HepG2 (cell line): Measurements from ENCODE around the gene POP5. TPM values are rescaled to one million over a fixed set of nuclear protein-coding genes. Genes with fewer than 3 reads are reported as not detected.
A peak's percentile ranks its signal among the peaks of the same experiment; 100 is the strongest.

Source experiments
- ATAC-seq: fragments of 200-7000 bp; cut with Tn5 transposase; 3 replicates; pipeline ENCODE4 v1.9.1; 2020; ENCODE audit warnings: mild to moderate bottlenecking, moderate library complexity
- BruUV-seq: library from RNA; stranded (reverse); fragments of 400-500 nt; replicated peaks from 2 replicates; lab custom pipeline; 2021; lab: Mats Ljungman, UMichigan
- CTCF ChIA-PET: fragments of 300-600 bp; formaldehyde crosslinking; extraction: SDS; loops from one replicate; lab custom pipeline; 2021; ENCODE audit warnings: low total read pairs, inconsistent platforms, low intra/inter-chr PET ratio; lab: Yijun Ruan, JAX
- POLR2A ChIA-PET: fragments of 350-600 bp; sonication (Branson Sonifier 250); formaldehyde crosslinking; loops from one replicate; lab custom pipeline; 2020; ENCODE audit warnings: antibody characterized with exemption, inconsistent platforms; lab: Yijun Ruan, JAX
- DNase-seq: peaks from one replicate; pipeline ENCODE4 v3.0.0-alpha.2; 2015; ENCODE audit warnings: low spot score
- FAIRE-seq: peaks from 3 replicates; lab custom pipeline; 2011; peaks lifted over from hg19 to GRCh38; lab: Jason Lieb, UNC
- H2AFZ ChIP-seq: one replicate; pipeline ENCODE4 v1.6.1; 2011; ENCODE audit warnings: low read length, inconsistent platforms
- H3K27ac ChIP-seq: fragments of 300-600 bp; 3 replicates; pipeline ENCODE4 v1.8.0; 2011; ENCODE audit warnings: mixed run types, mild to moderate bottlenecking, mixed read lengths, low read length, inconsistent platforms; ENCODE audit not compliant: insufficient read depth; ENCODE audit errors: extremely low read length
- H3K27me3 ChIP-seq, 2 experiments: fragments of 200-600 bp in 1 of 2; 2 replicates in 1 of 2; 3 replicates in 1 of 2; pipeline versions ENCODE4 v1.6.0 to v1.8.0; 2011; ENCODE audit warnings: low read length in 2 of 2, mild to moderate bottlenecking in 2 of 2, moderate library complexity in 2 of 2, inconsistent platforms in 1 of 2; ENCODE audit not compliant: insufficient read depth in 2 of 2, control insufficient read depth in 1 of 2
- H3K36me3 ChIP-seq, 2 experiments: fragments of 200-600 bp in 1 of 2; replicated peaks in 1 of 2; 2 replicates in 1 of 2; 3 replicates in 1 of 2; pipeline versions ENCODE4 v1.5.1 to v1.8.0; 2011; ENCODE audit warnings: low read length in 2 of 2, inconsistent platforms in 1 of 2; ENCODE audit not compliant: insufficient read depth in 2 of 2, control insufficient read depth in 1 of 2
- H3K4me1 ChIP-seq: 2 replicates; pipeline ENCODE4 v1.5.1; 2012; ENCODE audit warnings: low read length, inconsistent platforms; ENCODE audit not compliant: insufficient read depth
- H3K4me2 ChIP-seq: 2 replicates; pipeline ENCODE4 v1.6.0; 2011; ENCODE audit warnings: low read depth, low read length, inconsistent platforms
- H3K4me3 ChIP-seq, 3 experiments: fragments of 200-600 bp in 1 of 3; sonication (generic), shearing (Covaris generic) in 1 of 3; replicated peaks in 1 of 3; 2 replicates each; pipeline ENCODE4 v1.5.1; 2011 to 2016; ENCODE audit warnings: low read length in 3 of 3, inconsistent platforms in 2 of 3, low read depth in 2 of 3, mild to moderate bottlenecking in 2 of 3, control low read depth in 1 of 3, mixed read lengths in 1 of 3; ENCODE audit not compliant: insufficient read depth in 1 of 3
- H3K79me2 ChIP-seq: one replicate; pipeline ENCODE4 v1.6.1; 2011; ENCODE audit warnings: low read length, inconsistent platforms; ENCODE audit not compliant: insufficient read depth
- H3K9ac ChIP-seq: 2 replicates; pipeline ENCODE4 v1.6.0; 2011; ENCODE audit warnings: mild to moderate bottlenecking, low read depth, low read length, inconsistent platforms; ENCODE audit not compliant: insufficient read depth
- H3K9me3 ChIP-seq: 2 replicates; pipeline ENCODE4 v1.5.1; 2012; ENCODE audit warnings: mild to moderate bottlenecking, low read length
- H4K20me1 ChIP-seq: 2 replicates; pipeline ENCODE4 v1.6.0; 2011; ENCODE audit warnings: inconsistent platforms, mild to moderate bottlenecking, low read length, moderate library complexity; ENCODE audit not compliant: insufficient read depth
- BCL6 ChIP-seq: IDR thresholded peaks from 2 replicates; pipeline ENCODE4 v1.6.1; 2016; ENCODE audit warnings: missing genetic modification reagents, missing compliant biosample characterization
- CEBPG ChIP-seq: IDR thresholded peaks from 2 replicates; pipeline ENCODE4 v1.6.1; 2016
- ELF3 ChIP-seq: IDR thresholded peaks from 2 replicates; pipeline ENCODE4 v1.6.1; 2016; ENCODE audit warnings: missing genetic modification reagents, missing compliant biosample characterization
- ELF4 ChIP-seq: sonication (generic); formaldehyde crosslinking; IDR thresholded peaks from 2 replicates; pipeline ENCODE4 v1.5.0; 2020; ENCODE audit warnings: missing genetic modification reagents, mild to moderate bottlenecking, moderate library complexity, borderline replicate concordance
- GLI4 ChIP-seq: sonication (generic); formaldehyde crosslinking; IDR thresholded peaks from 2 replicates; pipeline ENCODE4 v1.5.1; 2020; ENCODE audit warnings: missing genetic modification reagents, mild to moderate bottlenecking, moderate library complexity, borderline replicate concordance
- POLR2A ChIP-seq, 2 experiments: IDR thresholded peaks; 2 replicates each; pipeline ENCODE4 v1.6.1; 2011; ENCODE audit warnings: low read depth in 2 of 2, low read length in 2 of 2, mild to moderate bottlenecking in 1 of 2, moderate library complexity in 1 of 2; ENCODE audit not compliant: insufficient read depth in 1 of 2
- RCOR2 ChIP-seq: IDR thresholded peaks from 2 replicates; pipeline ENCODE4 v1.6.1; 2016; ENCODE audit warnings: missing biosample characterization, missing genetic modification reagents
- ZNF383 ChIP-seq: sonication (generic); formaldehyde crosslinking; IDR thresholded peaks from 2 replicates; pipeline ENCODE4 v1.4.0; 2020; ENCODE audit warnings: missing genetic modification reagents, mild to moderate bottlenecking, borderline replicate concordance
- ZNF547 ChIP-seq: sonication (generic); formaldehyde crosslinking; IDR thresholded peaks from 2 replicates; pipeline ENCODE4 v1.5.1; 2020; ENCODE audit warnings: mild to moderate bottlenecking, missing genetic modification reagents
- ZNF792 ChIP-seq: IDR thresholded peaks from 2 replicates; pipeline ENCODE4 v1.6.1; 2016
- WGBS: methylation state at CpG from one replicate; pipeline ENCODE4 v1.1.6; 2017; ENCODE audit warnings: low lambda C conversion rate; 5-methylcytosine and 5-hydroxymethylcytosine counted together
- in situ Hi-C: cut with HindIII; loops from 2 replicates; pipeline ENCODE4 v1.10.0; 2017; ENCODE audit warnings: low pct_unique_long_range_greater_than_20kb; ENCODE audit not compliant: extremely low pct_ligation_motif_present
- intact Hi-C: fragments of 100-400 bp; cut with micrococcal nuclease; formaldehyde crosslinking; loops from one replicate; pipeline ENCODE4 v1.10.0; 2022; ENCODE audit not compliant: unreplicated experiment
- polyA plus RNA-seq, 8 experiments: library from polyadenylated mRNA; depleted of rRNA in 3 of 8; stranded (reverse) in 7 of 8; unstranded in 1 of 8; fragments of >200 nt; fragmentation: Illumina TruSeq in 4 of 8; extraction: Trizol in 4 of 8; gene quantifications; 2 replicates each; pipeline versions ENCODE4 v1.2.1 to v1.2.3, GENCODE V29; 2011 to 2016; ENCODE audit warnings: low read depth in 4 of 8, missing spikeins in 1 of 8, mixed read lengths in 1 of 8; ENCODE audit not compliant: insufficient read depth in 1 of 8
- total RNA-seq, 5 experiments: library from RNA; depleted of rRNA; stranded (reverse); fragments of >200 nt; fragmentation: Illumina TruSeq; extraction: Trizol; gene quantifications; 2 replicates each; pipeline ENCODE4 v1.2.3, GENCODE V29; 2016; ENCODE audit warnings: low read depth in 1 of 5
- TF ChIP-seq, protein P1 (sequence below): sonication (generic); formaldehyde crosslinking; IDR thresholded peaks from 2 replicates; pipeline ENCODE4 v1.4.0; 2020; ENCODE audit warnings: mild to moderate bottlenecking, missing genetic modification reagents
- TF ChIP-seq, protein P2 (sequence below): sonication (generic); formaldehyde crosslinking; IDR thresholded peaks from 2 replicates; pipeline ENCODE4 v1.5.0; 2020; ENCODE audit warnings: mild to moderate bottlenecking, missing genetic modification reagents, borderline replicate concordance
- TF ChIP-seq, protein P3 (sequence below): IDR thresholded peaks from 2 replicates; pipeline ENCODE4 v1.6.1; 2016; ENCODE audit warnings: missing genetic modification reagents, missing compliant biosample characterization
- TF ChIP-seq, protein P4 (sequence below): sonication (generic); formaldehyde crosslinking; IDR thresholded peaks from 2 replicates; pipeline ENCODE4 v1.4.0; 2020; ENCODE audit warnings: missing genetic modification reagents

The POP5 gene
- total and polyA plus RNA-seq, 2 of the 13 experiments (the other 11 are each of a cell fraction or from before 2014, with no cell fraction given), result 45.6 to 61.3 TPM

DNA sequence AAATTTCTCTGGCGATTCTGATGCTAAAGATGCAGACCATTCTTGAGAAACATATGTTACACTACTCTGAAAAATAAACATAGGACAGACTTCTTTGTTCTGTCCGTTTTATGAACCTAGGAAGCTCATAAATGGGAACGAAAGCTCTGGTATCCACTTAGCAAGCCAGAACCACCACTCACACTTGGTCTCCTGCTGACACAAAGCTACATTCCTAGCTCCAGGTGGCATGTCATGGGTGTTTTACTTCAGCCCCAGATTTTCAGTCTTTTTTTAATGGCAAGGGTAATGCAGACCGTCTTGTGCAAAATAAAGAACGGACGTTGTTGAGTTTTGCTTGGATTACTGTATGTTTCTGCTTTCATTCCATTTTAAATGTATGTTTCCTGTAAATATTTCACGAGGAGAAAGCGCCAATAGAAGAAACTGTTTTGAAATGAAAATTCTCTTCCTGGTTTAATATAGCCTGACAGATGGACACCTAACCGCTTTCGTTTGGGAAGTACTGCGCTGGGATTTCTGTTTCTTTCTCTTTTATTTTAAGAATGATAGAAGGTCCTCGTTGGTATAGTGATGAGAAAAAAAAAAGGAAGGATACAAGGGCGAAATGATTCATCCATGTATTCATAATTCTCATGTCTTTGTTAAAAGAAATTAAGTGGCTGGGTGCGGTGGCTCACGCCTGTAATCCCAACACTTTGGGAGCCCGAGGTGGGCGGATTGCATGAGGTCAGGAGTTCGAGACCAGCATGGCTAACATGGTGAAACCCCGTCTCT lies 51.4 kb downstream of the POP5 start:
- Histone ChIP-seq H3K9ac (peak overlapping the region; percentile 95), H3K27me3 (no peaks in the 10 kb centered on the region), H3K4me2 (peak overlapping the region; percentile 92), H4K20me1 (no peaks in the 10 kb centered on the region), H3K4me3 (peak overlapping the region; percentile 72 to 95 (median 82)), H3K27ac (peak overlapping the region; percentile 97), H3K4me1 (no peaks in the 10 kb centered on the region), H3K79me2 (peaks cover 7% of the 10 kb centered on the region), H3K36me3 (no peaks in the 10 kb centered on the region), H2AFZ (peak overlapping the region; percentile 72), H3K9me3 (no peaks in the 10 kb centered on the region)
- POLR2A ChIA-PET, result interaction anchor here (0.5 to 2.7 kb wide), 9 partner anchors 8 to 855 kb away, joined by 3 to 30 read pairs (median 9); partner anchors contain the start of genes DYNLL1, POP5 and RNU4-2
- WGBS, result 3% methylated on average over 19 of the region's 19 CpGs
- no TSS peak for BruUV-seq
- in situ Hi-C loops, result no loop called here
- intact Hi-C loops, result loop anchor here (2.0 to 5.0 kb wide), 3 partner anchors 21 to 73 kb away; partner anchors contain the start of gene SRSF9
- DNase-seq, result peak; percentile 68
- peak; percentile 81 for ATAC-seq
- CTCF ChIA-PET, result no interaction called here
- peak; percentile 30 for FAIRE-seq
- TF ChIP-seq RCOR2 (CRISPR knock-in tag) (no peak), ZNF792 (CRISPR knock-in tag) (0 out of 2 replicates have a peak, but pooled peaks have one; percentile 26), CEBPG (peak; percentile 17; the same call in 1 of the 2 replicates), ELF3 (CRISPR knock-in tag) (peak; percentile 17; the same call in 1 of the 2 replicates), ZNF547 (no peak), ZNF383 (CRISPR knock-in tag) (0 out of 2 replicates have a peak, but pooled peaks have one; percentile 7), ELF4 (CRISPR knock-in tag) (peak; percentile 48; the same call in 1 of the 2 replicates), POLR2A (IDR thresholded peaks at IDR 0.05; ENCODE audit: insufficient read depth in 1 of 2, low read depth in 2 of 2, low read length in 2 of 2) (peak in 1 of 2 experiments; percentile 52; a peak in 2 of 4 replicates), BCL6 (CRISPR knock-in tag) (0 out of 2 replicates have a peak, but pooled peaks have one; percentile 3), GLI4 (0 out of 2 replicates have a peak, but pooled peaks have one; percentile 38)
- TF ChIP-seq, protein P1, sequence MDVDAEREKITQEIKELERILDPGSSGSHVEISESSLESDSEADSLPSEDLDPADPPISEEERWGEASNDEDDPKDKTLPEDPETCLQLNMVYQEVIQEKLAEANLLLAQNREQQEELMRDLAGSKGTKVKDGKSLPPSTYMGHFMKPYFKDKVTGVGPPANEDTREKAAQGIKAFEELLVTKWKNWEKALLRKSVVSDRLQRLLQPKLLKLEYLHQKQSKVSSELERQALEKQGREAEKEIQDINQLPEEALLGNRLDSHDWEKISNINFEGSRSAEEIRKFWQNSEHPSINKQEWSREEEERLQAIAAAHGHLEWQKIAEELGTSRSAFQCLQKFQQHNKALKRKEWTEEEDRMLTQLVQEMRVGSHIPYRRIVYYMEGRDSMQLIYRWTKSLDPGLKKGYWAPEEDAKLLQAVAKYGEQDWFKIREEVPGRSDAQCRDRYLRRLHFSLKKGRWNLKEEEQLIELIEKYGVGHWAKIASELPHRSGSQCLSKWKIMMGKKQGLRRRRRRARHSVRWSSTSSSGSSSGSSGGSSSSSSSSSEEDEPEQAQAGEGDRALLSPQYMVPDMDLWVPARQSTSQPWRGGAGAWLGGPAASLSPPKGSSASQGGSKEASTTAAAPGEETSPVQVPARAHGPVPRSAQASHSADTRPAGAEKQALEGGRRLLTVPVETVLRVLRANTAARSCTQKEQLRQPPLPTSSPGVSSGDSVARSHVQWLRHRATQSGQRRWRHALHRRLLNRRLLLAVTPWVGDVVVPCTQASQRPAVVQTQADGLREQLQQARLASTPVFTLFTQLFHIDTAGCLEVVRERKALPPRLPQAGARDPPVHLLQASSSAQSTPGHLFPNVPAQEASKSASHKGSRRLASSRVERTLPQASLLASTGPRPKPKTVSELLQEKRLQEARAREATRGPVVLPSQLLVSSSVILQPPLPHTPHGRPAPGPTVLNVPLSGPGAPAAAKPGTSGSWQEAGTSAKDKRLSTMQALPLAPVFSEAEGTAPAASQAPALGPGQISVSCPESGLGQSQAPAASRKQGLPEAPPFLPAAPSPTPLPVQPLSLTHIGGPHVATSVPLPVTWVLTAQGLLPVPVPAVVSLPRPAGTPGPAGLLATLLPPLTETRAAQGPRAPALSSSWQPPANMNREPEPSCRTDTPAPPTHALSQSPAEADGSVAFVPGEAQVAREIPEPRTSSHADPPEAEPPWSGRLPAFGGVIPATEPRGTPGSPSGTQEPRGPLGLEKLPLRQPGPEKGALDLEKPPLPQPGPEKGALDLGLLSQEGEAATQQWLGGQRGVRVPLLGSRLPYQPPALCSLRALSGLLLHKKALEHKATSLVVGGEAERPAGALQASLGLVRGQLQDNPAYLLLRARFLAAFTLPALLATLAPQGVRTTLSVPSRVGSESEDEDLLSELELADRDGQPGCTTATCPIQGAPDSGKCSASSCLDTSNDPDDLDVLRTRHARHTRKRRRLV, result peak; percentile 41; the same call in 1 of the 2 replicates
- TF ChIP-seq, protein P2, sequence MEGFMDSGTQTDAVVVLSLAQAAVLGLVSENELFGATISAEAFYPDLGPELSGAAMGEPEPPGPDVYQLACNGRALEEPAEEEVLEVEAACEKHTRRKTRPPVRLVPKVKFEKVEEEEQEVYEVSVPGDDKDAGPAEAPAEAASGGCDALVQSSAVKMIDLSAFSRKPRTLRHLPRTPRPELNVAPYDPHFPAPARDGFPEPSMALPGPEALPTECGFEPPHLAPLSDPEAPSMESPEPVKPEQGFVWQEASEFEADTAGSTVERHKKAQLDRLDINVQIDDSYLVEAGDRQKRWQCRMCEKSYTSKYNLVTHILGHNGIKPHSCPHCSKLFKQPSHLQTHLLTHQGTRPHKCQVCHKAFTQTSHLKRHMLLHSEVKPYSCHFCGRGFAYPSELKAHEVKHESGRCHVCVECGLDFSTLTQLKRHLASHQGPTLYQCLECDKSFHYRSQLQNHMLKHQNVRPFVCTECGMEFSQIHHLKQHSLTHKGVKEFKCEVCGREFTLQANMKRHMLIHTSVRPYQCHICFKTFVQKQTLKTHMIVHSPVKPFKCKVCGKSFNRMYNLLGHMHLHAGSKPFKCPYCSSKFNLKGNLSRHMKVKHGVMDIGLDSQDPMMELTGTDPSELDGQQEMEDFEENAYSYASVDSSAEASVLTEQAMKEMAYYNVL (CRISPR knock-in tag), result peak; percentile 39; the same call in 1 of the 2 replicates
- TF ChIP-seq, protein P3, sequence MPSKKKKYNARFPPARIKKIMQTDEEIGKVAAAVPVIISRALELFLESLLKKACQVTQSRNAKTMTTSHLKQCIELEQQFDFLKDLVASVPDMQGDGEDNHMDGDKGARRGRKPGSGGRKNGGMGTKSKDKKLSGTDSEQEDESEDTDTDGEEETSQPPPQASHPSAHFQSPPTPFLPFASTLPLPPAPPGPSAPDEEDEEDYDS (CRISPR knock-in tag), result peak; percentile 32; the same call in 1 of the 2 replicates
- TF ChIP-seq, protein P4, sequence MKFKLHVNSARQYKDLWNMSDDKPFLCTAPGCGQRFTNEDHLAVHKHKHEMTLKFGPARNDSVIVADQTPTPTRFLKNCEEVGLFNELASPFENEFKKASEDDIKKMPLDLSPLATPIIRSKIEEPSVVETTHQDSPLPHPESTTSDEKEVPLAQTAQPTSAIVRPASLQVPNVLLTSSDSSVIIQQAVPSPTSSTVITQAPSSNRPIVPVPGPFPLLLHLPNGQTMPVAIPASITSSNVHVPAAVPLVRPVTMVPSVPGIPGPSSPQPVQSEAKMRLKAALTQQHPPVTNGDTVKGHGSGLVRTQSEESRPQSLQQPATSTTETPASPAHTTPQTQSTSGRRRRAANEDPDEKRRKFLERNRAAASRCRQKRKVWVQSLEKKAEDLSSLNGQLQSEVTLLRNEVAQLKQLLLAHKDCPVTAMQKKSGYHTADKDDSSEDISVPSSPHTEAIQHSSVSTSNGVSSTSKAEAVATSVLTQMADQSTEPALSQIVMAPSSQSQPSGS, result no peak
